HG02973 (cell line): ENCODE measurements around the gene BID.

ENCODE experiments used
- ATAC-seq: cut with Tn5 transposase; IDR thresholded peaks from one replicate; pipeline ENCODE4 v1.9.1; 2021; ENCODE audit warnings: moderate library complexity; ENCODE audit not compliant: unreplicated experiment

BID gene

GRCh38 chr22:17774206-17774925, at the start of gene BID:
TSS of gene BID (minus strand) at chr22:17774469. CDS start at chr22:17750116, 24,353 bp downstream.
- no peak for ATAC-seq

DNA sequence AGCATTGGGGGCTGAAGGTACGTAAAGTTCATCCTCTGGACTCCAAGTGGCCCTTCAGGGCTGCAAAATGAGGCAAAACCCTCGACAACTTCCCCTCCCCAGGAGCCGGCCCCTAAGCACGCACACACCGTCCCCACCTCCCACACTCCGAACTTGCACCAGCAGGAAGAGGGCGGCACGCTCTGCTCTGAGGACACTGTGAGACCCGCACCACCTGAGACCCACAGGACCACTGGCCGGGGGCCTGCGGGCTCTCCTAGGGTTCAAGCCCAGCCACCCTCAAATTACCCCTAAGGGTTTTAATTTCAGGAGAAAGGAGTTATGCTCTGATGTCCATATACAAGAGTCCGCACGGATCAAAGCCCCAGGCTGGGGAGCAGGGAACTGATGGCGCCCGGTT, 49.7 kb upstream of the BID start:
- ATAC-seq = no peak

- no peak for ATAC-seq
Measured at GRCh38 chr22:17823226-17823625, 49.0 kb upstream of the BID start.

- no peak for ATAC-seq
Measured at GRCh38 chr22:17822087-17822486, 47.8 kb upstream of the BID start.

GRCh38 chr22:17820879-17821439, 46.7 kb upstream of the BID start:
- ATAC-seq = no peak

- no peak for ATAC-seq
Measured at GRCh38 chr22:17818649-17819048, 44.4 kb upstream of the BID start.

- no peak for ATAC-seq
Measured at GRCh38 chr22:17818180-17818579, 43.9 kb upstream of the BID start.

DNA sequence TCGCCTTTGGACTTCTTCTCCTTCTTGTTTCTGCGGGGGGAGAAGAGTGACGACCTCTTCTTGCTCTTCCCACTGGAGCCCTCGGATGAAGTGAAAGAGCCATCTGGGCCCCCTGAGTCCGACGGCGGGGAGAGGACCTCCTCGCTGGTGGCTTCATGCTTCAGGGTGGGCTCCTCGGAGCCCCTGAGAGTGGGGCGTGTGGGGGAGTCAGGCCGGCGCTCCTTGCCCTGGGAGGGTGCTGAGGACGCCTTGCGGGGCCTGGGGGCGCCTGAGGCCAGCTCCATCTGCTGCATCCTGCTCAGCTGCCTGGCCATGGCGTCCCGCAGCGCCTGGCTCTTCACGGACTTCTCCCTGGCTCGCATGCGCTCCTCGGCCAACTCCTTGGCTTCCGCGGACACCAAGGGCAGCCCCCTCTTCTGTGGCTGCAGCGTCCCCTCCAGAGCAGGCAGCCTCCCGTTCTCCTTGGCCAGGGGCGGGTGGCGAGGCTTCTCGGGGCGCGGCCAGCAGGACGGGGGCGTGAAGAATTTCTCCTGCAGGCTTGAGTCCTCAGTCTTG, 43.3 kb upstream of the BID start:
- no peak for ATAC-seq

GRCh38 chr22:17817079-17817478, 42.8 kb upstream of the BID start:
- no peak for ATAC-seq

DNA sequence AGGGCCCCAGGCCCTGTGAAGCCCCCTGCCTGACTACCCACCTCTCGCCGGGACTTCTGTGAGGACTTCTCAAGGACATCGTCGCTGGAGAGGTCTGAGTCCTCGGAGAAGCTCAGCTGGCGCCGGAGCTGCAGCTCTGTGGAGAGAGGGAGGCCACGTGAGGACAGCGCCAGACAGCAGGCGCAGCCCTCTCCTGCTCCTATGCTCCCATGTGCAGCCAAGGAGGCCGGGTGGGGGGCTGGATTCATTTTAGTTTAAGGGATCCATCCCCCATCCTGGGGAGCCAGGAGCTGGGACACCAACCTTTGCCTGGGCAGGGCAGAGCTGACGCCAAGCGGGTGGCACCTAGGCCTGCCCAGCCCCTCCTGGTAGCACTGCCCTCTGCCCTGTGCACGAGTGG, 42.4 kb upstream of the BID start:
- ATAC-seq = no peak

GRCh38 chr22:17815703-17816254, 41.5 kb upstream of the BID start:
- no peak for ATAC-seq

DNA sequence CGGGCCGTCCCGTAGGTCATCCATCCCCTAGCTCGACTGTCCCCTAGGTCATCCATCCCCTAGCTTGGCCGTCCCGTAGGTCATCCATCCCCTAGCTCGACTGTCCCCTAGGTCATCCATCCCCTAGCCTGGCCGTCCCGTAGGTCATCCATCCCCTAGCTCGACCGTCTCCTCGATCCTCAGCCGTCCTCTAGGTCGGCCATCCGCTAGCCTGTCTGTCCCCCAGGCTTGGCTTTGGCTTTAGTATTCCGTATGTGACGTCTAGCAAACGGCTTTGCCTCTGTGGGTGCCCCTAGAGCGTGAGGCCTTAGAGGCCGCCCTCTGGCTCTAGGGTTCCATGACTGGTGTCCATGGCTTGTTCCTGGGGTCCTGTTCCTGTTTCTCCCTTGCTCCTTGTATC, 40.6 kb upstream of the BID start:
- ATAC-seq = no peak

- ATAC-seq = no peak
Measured at GRCh38 chr22:17814084-17814483, 39.8 kb upstream of the BID start.

GRCh38 chr22:17811119-17811518, 36.9 kb upstream of the BID start:
- no peak for ATAC-seq

- no peak for ATAC-seq
Measured at GRCh38 chr22:17810570-17811116, 36.4 kb upstream of the BID start.

DNA sequence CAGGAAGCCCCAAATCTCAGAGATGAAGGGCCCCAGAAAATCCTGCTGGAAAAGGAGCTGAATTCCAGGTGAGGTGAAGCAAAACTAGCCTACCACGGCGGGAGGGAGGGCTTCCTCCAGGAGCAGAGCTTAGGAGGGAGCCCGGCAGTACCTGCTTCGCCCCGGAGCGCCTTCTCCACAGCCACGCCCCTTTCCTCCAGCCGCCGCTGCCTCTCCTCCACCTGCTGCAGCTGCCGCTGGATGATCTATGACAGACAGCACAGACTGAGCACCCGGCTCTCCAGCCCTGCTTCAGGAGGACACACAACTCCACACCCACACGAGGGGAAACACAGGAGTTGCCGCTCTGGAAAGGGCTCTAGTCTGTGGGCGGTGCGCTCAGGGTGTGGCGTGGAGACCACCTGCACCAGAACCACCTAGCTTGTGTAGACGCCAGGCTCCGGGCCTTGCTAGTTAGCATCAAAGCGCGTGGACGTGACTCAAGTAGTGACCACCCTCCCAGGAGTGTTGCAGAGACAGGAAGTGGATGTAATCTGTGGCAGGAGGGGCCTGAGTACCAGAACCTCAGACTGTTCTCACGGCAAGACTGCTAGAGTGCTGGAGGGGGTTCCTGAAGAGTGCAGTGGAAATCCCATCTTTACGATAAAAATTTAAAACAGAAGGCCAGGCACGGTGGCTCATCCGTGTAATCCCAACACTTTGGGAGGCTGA, 34.6 kb upstream of the BID start:
- no peak for ATAC-seq

GRCh38 chr22:17807578-17808410, 33.5 kb upstream of the BID start:
- ATAC-seq = no peak

DNA sequence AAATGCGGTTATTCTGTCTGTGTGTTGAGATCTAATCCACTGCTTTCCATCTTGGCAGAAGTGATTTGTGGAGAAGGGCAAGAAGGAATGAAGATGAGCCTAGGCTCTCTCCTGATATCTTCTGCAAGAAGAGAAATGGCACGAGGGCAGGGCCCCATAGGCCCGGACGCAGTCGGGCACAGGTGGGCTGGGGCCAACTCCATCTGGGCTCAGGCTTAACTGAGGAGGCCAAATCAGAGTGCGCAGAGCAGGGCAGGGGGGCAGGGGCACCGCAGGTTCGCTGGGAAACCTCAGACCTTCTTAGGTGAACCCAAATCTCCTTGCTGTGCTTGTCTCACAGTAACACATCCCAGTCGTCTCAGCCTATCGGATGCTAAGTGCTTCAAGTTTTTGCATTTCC, 32.8 kb upstream of the BID start:
- no peak for ATAC-seq

DNA sequence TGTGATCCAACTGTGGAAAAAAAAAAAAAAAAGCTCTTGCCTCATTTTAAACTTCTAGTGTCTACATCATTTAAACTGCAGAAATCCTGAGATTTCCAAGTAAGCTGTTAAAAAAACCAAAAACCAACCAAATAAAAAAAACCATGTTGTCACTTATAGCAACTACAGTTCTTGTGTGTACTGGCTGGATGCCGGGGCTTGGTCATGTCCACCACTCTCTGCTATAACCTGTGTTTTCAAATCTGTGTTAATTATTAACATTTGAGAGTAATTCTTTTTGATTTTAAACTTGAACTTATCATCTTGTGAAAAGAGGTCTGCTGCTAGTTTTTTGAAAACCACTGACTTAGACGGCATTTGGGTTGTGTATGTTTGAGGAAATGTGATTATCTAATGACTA, 32.2 kb upstream of the BID start:
- no peak for ATAC-seq

DNA sequence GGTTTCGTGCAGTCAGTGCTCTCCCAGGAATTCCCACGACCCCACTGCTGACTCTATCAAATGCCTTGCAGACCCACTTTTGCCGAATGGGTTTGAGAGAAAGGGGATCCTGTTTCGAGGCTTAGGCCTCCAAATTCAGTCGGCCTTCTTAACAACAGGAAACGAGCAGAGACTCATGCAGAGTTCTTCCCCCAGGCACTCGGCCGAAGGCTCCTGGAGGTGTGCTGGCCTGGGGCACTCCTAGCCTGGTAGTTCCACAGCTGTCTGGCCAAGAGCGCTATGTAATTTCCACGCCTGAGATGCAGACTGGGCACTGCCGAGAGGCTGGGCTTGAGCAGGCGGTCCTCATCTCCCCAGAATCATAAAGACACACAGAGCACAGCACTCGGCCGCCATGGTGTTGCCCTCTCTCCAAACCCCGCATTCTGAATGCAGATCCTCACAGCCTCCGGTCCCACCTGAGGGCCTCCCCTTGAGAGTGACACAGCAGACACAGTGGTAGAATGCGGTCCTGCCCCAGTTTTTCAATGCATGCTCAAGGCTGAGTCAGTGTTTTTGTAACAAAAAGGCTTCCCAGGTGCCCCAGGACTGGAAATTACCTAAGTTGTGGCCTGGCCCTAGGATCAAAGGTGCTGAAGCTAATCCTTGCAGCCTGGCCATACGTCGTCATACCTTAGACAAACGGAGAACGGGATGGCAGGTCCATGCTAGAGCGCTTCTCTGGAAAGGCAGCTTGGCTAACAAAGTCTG, 30.2 kb upstream of the BID start:
- ATAC-seq = no peak
